Dendritic cell treated with granulocyte-macrophage colony-stimulating factor and Interleukin-4, amounts not matched to agents 40 ng/mL and 50 ng/mL, for 4 days (primary cell): ENCODE results near the gene SPSB1.
A peak's percentile ranks its signal among the peaks of the same experiment; 100 is the strongest.
"Not testable (repeated sequence)": the region's sequence is repeated elsewhere in the genome, so short reads cannot be mapped to it uniquely, and the experiment has no call there.

ENCODE experiments used
- H3K27ac Mint-ChIP-seq: one replicate; pipeline ENCODE4 v1.8.0; 2022; ENCODE audit warnings: mild to moderate bottlenecking, mixed read lengths
- H3K27me3 Mint-ChIP-seq: one replicate; pipeline ENCODE4 v1.8.0; 2022; ENCODE audit warnings: mild to moderate bottlenecking, mixed read lengths
- H3K36me3 Mint-ChIP-seq: one replicate; pipeline ENCODE4 v1.8.0; 2022; ENCODE audit warnings: low read depth, mixed read lengths
- H3K4me1 Mint-ChIP-seq: one replicate; pipeline ENCODE4 v1.8.0; 2022; ENCODE audit warnings: low read depth, mixed read lengths
- H3K4me3 Mint-ChIP-seq: one replicate; pipeline ENCODE4 v1.8.0; 2022; ENCODE audit warnings: mild to moderate bottlenecking, moderate library complexity, mixed read lengths
- H3K9me3 Mint-ChIP-seq: one replicate; pipeline ENCODE4 v1.8.0; 2022; ENCODE audit warnings: mixed read lengths
- intact Hi-C: fragments of 100-400 bp; cut with micrococcal nuclease; formaldehyde crosslinking; loops from one replicate; pipeline ENCODE4 v1.15.0; 2022

SPSB1 gene

GRCh38 chr1:9294405-9294773 is 1.7 kb downstream of the SPSB1 start:
- no peaks in the 10 kb centered on the region for H3K36me3 Mint-ChIP-seq
- H3K9me3 Mint-ChIP-seq: no peaks in the 10 kb centered on the region
- peaks cover 27% of the 10 kb centered on the region for H3K4me1 Mint-ChIP-seq
- intact Hi-C loops: no loop called here
- no peak overlapping the region for H3K4me3 Mint-ChIP-seq
- no peak overlapping the region for H3K27ac Mint-ChIP-seq
- peaks cover 38% of the 10 kb centered on the region for H3K27me3 Mint-ChIP-seq

- Mint-ChIP-seq H3K36me3 (no peaks in the 10 kb centered on the region), H3K27me3 (peaks cover 38% of the 10 kb centered on the region), H3K4me3 (no peak overlapping the region), H3K27ac (no peak overlapping the region), H3K4me1 (peaks cover 24% of the 10 kb centered on the region), H3K9me3 (no peaks in the 10 kb centered on the region)
- intact Hi-C loops: no loop called here
Measured at GRCh38 chr1:9294910-9295636, 2.4 kb downstream of the SPSB1 start.

- Mint-ChIP-seq H3K4me1 (peaks cover 26% of the 10 kb centered on the region), H3K4me3 (no peak overlapping the region), H3K27ac (no peak overlapping the region), H3K36me3 (no peaks in the 10 kb centered on the region), H3K9me3 (no peaks in the 10 kb centered on the region), H3K27me3 (peaks cover 38% of the 10 kb centered on the region)
- intact Hi-C loops: no loop called here
Measured at GRCh38 chr1:9295884-9296283, 3.2 kb downstream of the SPSB1 start.

GRCh38 chr1:9296850-9297249 is 4.2 kb downstream of the SPSB1 start:
- Mint-ChIP-seq H3K9me3 (no peaks in the 10 kb centered on the region), H3K36me3 (no peaks in the 10 kb centered on the region), H3K4me1 (peaks cover 32% of the 10 kb centered on the region), H3K27me3 (peaks cover 35% of the 10 kb centered on the region), H3K27ac (no peak overlapping the region), H3K4me3 (no peak overlapping the region)
- intact Hi-C loops: no loop called here

- no peaks in the 10 kb centered on the region for H3K36me3 Mint-ChIP-seq
- no peak overlapping the region for H3K4me3 Mint-ChIP-seq
- peaks cover 35% of the 10 kb centered on the region for H3K4me1 Mint-ChIP-seq
- H3K27ac Mint-ChIP-seq: no peak overlapping the region
- no peaks in the 10 kb centered on the region for H3K9me3 Mint-ChIP-seq
- peaks cover 31% of the 10 kb centered on the region for H3K27me3 Mint-ChIP-seq
- intact Hi-C loops: no loop called here
Measured at GRCh38 chr1:9297831-9298230, 5.1 kb downstream of the SPSB1 start.

- no peaks in the 10 kb centered on the region for H3K36me3 Mint-ChIP-seq
- H3K27me3 Mint-ChIP-seq: peaks cover 31% of the 10 kb centered on the region
- H3K9me3 Mint-ChIP-seq: no peaks in the 10 kb centered on the region
- no peak overlapping the region for H3K27ac Mint-ChIP-seq
- no peak overlapping the region for H3K4me3 Mint-ChIP-seq
- intact Hi-C loops: no loop called here
- peaks cover 38% of the 10 kb centered on the region for H3K4me1 Mint-ChIP-seq
Measured at GRCh38 chr1:9298282-9298681, 5.6 kb downstream of the SPSB1 start.

- Mint-ChIP-seq H3K27me3 (peaks cover 35% of the 10 kb centered on the region), H3K27ac (peak overlapping the region; percentile 62), H3K4me1 (peaks cover 38% of the 10 kb centered on the region)
- H3K9me3 Mint-ChIP-seq, intact Hi-C loops, H3K4me3 Mint-ChIP-seq, H3K36me3 Mint-ChIP-seq: not testable (repeated sequence)
Measured at GRCh38 chr1:9299571-9300541, 7.2 kb downstream of the SPSB1 start.

GRCh38 chr1:9300573-9300972 is 7.9 kb downstream of the SPSB1 start:
- intact Hi-C loops: no loop called here
- Mint-ChIP-seq H3K4me1 (peaks cover 45% of the 10 kb centered on the region), H3K36me3 (no peaks in the 10 kb centered on the region), H3K4me3 (no peak overlapping the region), H3K9me3 (no peaks in the 10 kb centered on the region), H3K27ac (peak overlapping the region; percentile 62), H3K27me3 (peaks cover 32% of the 10 kb centered on the region)

GRCh38 chr1:9302745-9303524 is 10.2 kb downstream of the SPSB1 start:
- intact Hi-C loops: no loop called here
- Mint-ChIP-seq H3K4me1 (peaks cover 40% of the 10 kb centered on the region), H3K9me3 (no peaks in the 10 kb centered on the region), H3K36me3 (no peaks in the 10 kb centered on the region), H3K27me3 (peaks cover 13% of the 10 kb centered on the region), H3K4me3 (no peak overlapping the region), H3K27ac (no peak overlapping the region)

GRCh38 chr1:9303916-9304315 is 11.2 kb downstream of the SPSB1 start:
- Mint-ChIP-seq H3K36me3 (no peaks in the 10 kb centered on the region), H3K9me3 (no peaks in the 10 kb centered on the region), H3K27ac (no peak overlapping the region), H3K4me3 (no peak overlapping the region), H3K27me3 (peaks cover 13% of the 10 kb centered on the region), H3K4me1 (peaks cover 39% of the 10 kb centered on the region)
- intact Hi-C loops: no loop called here

- no peaks in the 10 kb centered on the region for H3K36me3 Mint-ChIP-seq
- H3K4me3 Mint-ChIP-seq: no peak overlapping the region
- peaks cover 13% of the 10 kb centered on the region for H3K27me3 Mint-ChIP-seq
- H3K9me3 Mint-ChIP-seq: no peaks in the 10 kb centered on the region
- intact Hi-C loops: no loop called here
- H3K4me1 Mint-ChIP-seq: peaks cover 32% of the 10 kb centered on the region
- H3K27ac Mint-ChIP-seq: no peak overlapping the region
Measured at GRCh38 chr1:9305216-9305615, 12.5 kb downstream of the SPSB1 start.

GRCh38 chr1:9306006-9306405 is 13.3 kb downstream of the SPSB1 start:
- Mint-ChIP-seq H3K27ac (no peak overlapping the region), H3K36me3 (no peaks in the 10 kb centered on the region), H3K4me1 (peaks cover 24% of the 10 kb centered on the region), H3K27me3 (peaks cover 15% of the 10 kb centered on the region), H3K4me3 (no peak overlapping the region), H3K9me3 (no peaks in the 10 kb centered on the region)
- intact Hi-C loops: no loop called here

GRCh38 chr1:9307303-9307702 is 14.6 kb downstream of the SPSB1 start:
- intact Hi-C loops: no loop called here
- H3K4me3 Mint-ChIP-seq: no peak overlapping the region
- no peaks in the 10 kb centered on the region for H3K9me3 Mint-ChIP-seq
- no peaks in the 10 kb centered on the region for H3K36me3 Mint-ChIP-seq
- H3K27me3 Mint-ChIP-seq: peaks cover 16% of the 10 kb centered on the region
- peaks cover 19% of the 10 kb centered on the region for H3K4me1 Mint-ChIP-seq
- no peak overlapping the region for H3K27ac Mint-ChIP-seq
